HL-60 (cell line): ENCODE data around the gene SLC22A2.

Source experiments
- DNase-seq, 2 experiments: peaks; one replicate each; pipeline ENCODE4 v3.0.0-alpha.2; 2010 to 2020; ENCODE audit warnings: low read depth in 1 of 2, low spot score in 1 of 2
- H3K27ac ChIP-seq: fragments of 250-450 bp; sonication (Bioruptor Pico); replicated peaks from 2 replicates; pipeline ENCODE4 v1.5.1; 2020; ENCODE audit warnings: mild to moderate bottlenecking, moderate library complexity
- H3K27me3 ChIP-seq: fragments of 250-450 bp; sonication (Bioruptor Pico); 2 replicates; pipeline ENCODE4 v1.5.1; 2021; ENCODE audit warnings: mild to moderate bottlenecking, moderate library complexity; ENCODE audit not compliant: insufficient read depth, poor library complexity, severe bottlenecking
- H3K4me3 ChIP-seq: replicated peaks from 2 replicates; pipeline ENCODE4 v1.5.1; 2011; ENCODE audit warnings: mild to moderate bottlenecking, control low read depth, low read length; ENCODE audit not compliant: insufficient read depth
- CTCF ChIP-seq: IDR thresholded peaks from one replicate; pipeline ENCODE4 v1.5.1; 2011; ENCODE audit warnings: low read length, control low read depth, inconsistent platforms; ENCODE audit not compliant: insufficient read depth
- GABPA ChIP-seq: IDR thresholded peaks from 2 replicates; pipeline ENCODE4 v1.6.1; 2012; ENCODE audit warnings: low read depth
- POLR2AphosphoS5 ChIP-seq: IDR thresholded peaks from 2 replicates; pipeline ENCODE4 v1.6.1; 2012; ENCODE audit warnings: low read depth
- REST ChIP-seq: IDR thresholded peaks from 2 replicates; pipeline ENCODE4 v1.6.1; 2012; ENCODE audit warnings: low read depth; ENCODE audit not compliant: insufficient replicate concordance
- SPI1 ChIP-seq: IDR thresholded peaks from 2 replicates; pipeline ENCODE4 v1.6.1; 2012; ENCODE audit warnings: low read depth, mild to moderate bottlenecking, borderline replicate concordance

The SLC22A2 gene

GRCh38 chr6:160285541-160286105, 27.0 kb upstream of the SLC22A2 start:
- TF ChIP-seq CTCF (no peak), REST (no peak), POLR2AphosphoS5 (no peak), GABPA (no peak), SPI1 (no peak)
- peaks cover 4% of the 10 kb centered on the region for H3K27me3 ChIP-seq
- H3K4me3 ChIP-seq = no peak overlapping the region
- DNase-seq = no peak
- H3K27ac ChIP-seq = no peak overlapping the region

- H3K27ac ChIP-seq = no peak overlapping the region
- no peak overlapping the region for H3K4me3 ChIP-seq
- peaks cover 4% of the 10 kb centered on the region for H3K27me3 ChIP-seq
- TF ChIP-seq GABPA (no peak), REST (no peak), CTCF (no peak), POLR2AphosphoS5 (no peak), SPI1 (no peak)
- DNase-seq = no peak
Measured at GRCh38 chr6:160284575-160284974, 26.0 kb upstream of the SLC22A2 start.

- no peak overlapping the region for H3K27ac ChIP-seq
- TF ChIP-seq CTCF = no peak
- no peak for TF ChIP-seq REST
- no peak for TF ChIP-seq POLR2AphosphoS5
- TF ChIP-seq SPI1 = no peak
- TF ChIP-seq GABPA = no peak
Measured at GRCh38 chr6:160282444-160282843, 23.8 kb upstream of the SLC22A2 start.

More at GRCh38 chr6:160282444-160282843, 23.8 kb upstream of the SLC22A2 start:
- Histone ChIP-seq H3K4me3 (no peak overlapping the region), H3K27me3 (peaks cover 4% of the 10 kb centered on the region)
- DNase-seq = no peak
